Stimulated activated CD4-positive, alpha-beta T cell treated with anti-CD3 and anti-CD28 coated beads, Interleukin-1b, Interleukin-23, amount 100 ng/mL, for 48 hours (primary cell): ENCODE data around the gene COBL.

Experiments
- DNase-seq: peaks from one replicate; pipeline ENCODE4 v3.0.0-alpha.2; 2020

The COBL gene, protein sequence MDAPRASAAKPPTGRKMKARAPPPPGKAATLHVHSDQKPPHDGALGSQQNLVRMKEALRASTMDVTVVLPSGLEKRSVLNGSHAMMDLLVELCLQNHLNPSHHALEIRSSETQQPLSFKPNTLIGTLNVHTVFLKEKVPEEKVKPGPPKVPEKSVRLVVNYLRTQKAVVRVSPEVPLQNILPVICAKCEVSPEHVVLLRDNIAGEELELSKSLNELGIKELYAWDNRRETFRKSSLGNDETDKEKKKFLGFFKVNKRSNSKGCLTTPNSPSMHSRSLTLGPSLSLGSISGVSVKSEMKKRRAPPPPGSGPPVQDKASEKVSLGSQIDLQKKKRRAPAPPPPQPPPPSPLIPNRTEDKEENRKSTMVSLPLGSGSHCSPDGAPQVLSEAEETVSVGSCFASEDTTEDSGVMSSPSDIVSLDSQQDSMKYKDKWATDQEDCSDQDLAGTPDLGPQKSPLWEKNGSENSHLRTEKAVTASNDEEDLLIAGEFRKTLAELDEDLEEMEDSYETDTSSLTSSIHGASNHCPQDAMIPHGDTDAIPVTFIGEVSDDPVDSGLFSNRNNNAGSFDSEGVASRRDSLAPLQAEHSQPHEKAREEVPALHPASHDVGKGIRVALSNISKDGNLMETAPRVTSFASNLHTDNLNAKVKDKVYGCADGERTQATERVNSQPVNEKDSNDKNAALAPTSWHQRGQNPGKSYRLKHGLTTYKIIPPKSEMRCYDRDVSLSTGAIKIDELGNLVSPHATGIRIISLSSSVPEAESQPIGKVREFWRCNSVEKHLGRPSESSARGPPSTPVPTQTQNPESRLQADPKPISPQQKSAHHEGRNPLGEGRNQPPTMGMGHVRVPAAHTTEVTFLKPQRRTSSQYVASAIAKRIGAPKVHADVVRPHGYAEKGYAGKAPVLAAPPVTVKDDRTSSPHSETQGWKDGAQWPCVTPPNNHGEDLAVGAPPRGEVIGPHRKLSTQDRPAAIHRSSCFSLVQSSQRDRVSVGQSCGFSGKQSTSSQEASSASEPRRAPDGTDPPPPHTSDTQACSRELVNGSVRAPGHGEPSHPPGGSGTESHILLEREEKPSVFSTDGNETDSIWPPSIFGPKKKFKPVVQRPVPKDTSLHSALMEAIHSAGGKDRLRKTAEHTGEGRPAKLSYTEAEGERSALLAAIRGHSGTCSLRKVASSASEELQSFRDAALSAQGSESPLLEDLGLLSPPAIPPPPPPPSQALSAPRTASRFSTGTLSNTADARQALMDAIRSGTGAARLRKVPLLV

DNA sequence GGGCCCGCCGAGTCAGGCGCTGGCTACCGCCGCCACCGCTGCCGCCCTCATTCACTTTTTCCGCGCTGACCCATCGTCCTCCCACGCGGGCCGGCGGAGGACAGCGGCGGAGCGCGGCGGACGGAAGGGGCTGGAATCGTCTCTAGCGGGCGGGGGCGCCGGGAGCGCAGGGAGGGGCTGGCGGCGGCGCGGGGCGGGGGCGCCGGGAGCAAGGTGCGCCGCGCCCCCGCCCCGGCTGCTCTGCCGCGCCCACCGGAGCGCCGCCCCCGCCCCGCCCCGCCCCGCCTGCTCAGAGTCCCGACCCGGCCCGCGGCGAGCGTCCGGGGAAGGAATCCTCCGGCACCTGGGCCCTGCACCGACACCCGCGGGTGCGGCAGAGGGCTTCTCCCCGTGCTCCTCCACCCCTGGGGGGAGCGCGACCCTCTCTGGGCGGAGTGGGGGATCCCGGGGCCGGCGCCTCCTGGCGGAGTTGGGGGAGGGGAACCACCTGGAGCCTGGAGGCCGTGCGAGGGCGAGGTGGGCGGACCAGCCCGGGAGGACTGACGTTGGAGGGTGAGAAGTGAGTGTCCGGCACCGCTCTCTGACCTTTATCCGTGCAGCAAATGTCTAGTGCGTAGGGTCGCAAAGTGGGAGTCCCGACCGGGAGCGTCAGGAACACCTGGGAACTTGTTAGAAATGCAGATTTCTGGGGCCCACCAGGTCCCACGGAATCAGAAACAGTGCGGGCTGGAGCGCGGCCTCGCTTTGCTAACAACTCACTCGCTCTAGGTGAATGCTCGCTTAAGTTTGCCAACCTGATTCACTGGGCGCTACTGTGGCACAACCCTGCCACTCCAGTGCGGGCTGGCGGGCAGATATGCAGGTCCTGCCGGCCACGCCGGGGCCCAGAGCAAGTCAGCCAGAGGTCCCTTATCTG lies at the start of gene COBL:
COBL (minus strand) TSS at position 144 of the 916 bp plus-strand sequence. CDS start 176 bp downstream, outside the sequence.
- DNase-seq: no peak

DNA sequence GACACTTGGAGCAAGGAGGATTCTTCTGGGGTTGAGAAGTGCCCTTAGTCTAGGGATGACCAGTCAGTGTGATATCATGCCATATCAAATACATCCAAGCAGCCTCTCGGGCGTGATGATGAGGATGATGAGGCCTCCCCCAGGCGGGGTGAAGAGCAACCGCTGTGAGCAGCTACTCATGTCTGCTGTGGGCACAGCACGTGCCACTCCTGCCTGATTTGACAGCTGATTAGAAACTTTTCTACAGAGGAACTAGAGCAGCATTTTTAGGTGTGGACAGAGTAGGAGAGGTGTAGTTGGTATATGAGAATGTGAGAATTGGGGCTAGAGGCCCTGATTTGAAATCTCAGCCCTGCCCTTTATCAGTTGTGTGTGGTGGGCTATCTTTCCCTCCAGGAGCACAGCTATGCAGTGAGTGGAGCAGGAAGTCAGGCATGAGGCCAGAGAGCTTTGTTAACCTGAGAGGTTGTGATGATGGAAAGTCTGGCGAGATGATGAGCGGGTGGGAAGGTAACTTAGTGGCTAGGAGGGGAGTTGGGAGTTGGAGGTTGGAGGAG lies 49.6 kb upstream of the COBL start:
- no peak for DNase-seq

DNA sequence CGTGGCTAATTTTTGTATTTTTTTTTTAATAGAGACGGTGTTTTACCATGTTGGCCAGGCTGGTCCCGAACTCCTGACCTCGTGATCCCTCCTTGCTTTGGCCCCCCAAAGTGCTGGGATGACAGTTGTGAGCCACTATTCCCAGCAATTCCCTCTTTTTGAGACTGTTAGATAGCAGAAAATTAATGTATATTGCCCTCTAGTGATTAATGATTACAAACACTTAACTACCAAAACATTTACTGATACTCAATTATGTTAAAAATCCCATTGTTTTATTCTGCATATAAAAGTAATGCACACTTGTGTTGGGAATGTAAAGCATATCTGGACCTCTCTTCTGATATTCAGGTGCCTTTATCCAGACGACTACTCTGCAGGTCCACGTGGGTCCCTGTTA lies 41.2 kb upstream of the COBL start:
- no peak for DNase-seq

DNA sequence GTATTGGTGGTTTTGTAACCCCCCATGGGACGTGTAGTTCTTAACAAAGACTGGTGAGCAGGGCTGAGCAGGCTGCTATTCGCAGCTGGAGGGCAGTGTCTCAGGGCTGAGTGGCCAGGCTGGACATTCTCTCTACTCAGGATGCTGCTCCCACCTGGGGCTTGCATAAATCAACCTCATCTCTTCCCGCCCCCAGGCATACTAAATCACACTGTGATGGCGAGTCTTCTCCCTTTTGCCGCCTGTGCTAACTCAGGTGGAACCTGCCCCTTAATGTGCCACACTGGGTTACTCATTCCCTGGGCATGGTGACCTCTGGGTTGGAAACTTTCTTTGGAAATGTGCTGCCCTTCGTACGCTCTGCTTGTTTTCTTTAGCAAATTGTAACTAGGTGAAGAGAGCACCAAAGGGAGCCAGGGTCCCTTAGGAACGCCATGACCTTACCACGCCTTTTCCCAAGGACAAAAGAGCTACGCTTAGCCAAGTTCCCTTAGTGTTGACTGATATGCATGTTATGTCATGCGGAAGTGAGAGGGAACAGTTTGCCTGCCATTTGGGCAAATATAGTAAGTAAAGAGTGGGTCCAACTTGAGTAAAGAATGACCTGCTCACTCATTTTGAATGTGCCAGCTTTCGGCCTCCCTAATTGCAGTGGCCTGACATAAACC lies 40.4 kb upstream of the COBL start:
- no peak for DNase-seq

DNA sequence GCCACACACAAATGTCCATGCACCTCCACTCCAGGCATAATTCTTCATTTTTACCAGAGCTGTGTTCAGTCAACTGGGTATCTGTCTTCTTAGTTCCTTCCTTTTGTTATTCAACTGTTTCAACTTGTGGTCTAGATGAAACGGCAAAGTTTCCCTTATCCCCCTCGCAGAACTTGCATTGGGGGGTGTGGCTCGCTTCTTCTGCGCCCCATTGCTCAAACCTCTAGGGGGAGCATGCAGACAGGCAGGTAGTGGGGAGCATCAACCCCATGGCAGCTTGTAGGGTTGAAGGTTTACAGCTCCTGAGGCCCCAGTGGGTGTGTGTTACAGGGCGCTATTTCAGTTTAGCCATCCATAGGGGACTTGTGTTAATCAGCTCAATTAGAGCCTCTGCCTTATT lies 38.3 kb upstream of the COBL start:
- DNase-seq: no peak

DNA sequence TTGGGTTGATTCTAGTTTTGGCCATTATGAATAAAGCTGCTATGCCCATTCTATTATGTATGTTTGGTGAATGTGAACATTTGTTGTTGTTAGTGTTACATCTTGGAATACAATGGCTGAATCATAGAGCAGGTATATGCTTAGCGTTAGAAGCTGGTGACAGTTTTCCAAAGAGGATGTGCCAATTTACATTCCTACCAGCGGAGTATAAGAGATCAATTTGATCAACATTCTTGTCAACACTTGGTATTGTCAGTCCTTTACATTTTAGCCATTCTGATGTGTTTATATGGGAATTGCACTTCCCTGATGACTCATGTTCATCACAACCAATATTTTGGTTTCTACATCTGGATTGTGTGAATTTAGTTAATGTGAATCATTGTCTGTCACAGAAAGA lies 37.8 kb upstream of the COBL start:
- DNase-seq: no peak

DNA sequence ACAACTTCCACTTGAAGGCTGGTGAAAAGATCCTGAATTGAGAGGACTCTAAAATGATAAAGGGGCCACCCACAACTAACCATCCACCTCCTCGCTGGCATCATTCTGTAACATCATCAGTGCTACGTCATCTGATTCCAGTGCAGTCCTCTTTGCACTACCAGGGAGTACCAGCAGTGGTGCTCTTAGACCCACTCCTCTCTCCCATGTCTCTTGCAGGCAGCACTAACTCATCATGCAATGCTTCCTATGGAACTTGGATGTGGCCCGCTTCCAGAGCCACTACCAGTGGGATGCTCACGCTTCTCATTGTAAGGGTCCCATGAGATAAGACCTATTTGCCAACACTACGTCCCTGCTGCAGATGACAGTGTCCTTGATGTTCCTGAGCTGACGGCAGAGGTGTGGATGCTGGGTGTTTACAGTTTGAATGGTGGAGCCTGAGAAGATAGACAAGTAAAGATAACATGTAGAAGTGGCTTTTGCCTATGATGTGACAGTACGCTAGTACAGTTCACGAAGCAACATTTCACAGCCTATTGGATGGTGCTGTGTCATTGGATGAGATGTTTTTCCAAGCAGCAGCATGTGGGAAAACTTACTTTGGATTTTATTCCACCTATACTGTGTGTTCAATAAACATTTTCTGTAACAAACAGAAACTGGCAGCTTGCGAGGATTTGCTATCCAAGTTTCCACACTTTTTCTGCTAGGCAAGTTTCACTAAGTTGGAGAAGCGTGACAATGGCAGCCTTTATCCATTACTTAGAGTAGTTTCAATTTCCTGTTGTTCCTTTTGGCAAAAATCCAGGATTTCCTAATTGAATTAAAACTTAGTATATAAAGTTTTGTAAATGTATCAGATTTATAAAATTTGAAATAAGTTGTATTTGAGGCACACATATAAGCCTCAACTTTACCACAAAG lies 35.8 kb upstream of the COBL start:
- no peak for DNase-seq

DNA sequence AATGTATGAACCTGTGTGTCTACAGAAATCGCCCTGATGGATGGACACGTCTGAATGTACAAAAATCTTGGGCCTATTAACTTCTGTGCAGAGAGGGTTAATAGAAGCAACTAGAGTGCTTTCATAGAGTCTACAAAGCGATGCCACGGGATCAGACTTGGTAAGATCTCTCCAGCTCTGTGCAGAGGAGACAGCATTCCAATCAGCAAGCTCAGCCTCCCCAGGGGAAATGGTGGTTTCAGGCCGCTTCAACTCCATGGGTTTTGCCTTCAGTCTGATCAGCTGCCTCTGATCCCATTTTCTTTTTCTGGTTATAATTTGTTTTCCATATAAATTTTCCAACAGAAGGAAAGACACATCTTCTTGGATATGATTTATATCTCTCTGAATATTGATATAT lies 35.1 kb upstream of the COBL start:
- DNase-seq: no peak

DNA sequence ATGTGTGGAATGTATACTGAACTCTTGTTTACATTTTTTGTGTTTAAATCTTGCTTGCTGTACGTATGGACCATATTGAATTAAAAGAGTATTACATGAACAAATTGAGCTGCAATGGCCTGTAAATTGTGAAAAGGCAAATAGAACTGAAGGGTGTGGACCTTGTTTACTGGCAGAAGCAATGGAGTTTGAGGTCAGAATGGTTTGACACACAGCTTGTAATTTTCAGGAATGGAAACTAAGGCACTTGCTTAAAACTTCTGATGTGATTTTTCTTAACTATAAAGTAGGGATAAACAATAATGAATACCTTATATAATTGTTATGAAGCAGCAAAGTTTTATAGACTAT lies 33.9 kb upstream of the COBL start:
- DNase-seq: no peak

DNA sequence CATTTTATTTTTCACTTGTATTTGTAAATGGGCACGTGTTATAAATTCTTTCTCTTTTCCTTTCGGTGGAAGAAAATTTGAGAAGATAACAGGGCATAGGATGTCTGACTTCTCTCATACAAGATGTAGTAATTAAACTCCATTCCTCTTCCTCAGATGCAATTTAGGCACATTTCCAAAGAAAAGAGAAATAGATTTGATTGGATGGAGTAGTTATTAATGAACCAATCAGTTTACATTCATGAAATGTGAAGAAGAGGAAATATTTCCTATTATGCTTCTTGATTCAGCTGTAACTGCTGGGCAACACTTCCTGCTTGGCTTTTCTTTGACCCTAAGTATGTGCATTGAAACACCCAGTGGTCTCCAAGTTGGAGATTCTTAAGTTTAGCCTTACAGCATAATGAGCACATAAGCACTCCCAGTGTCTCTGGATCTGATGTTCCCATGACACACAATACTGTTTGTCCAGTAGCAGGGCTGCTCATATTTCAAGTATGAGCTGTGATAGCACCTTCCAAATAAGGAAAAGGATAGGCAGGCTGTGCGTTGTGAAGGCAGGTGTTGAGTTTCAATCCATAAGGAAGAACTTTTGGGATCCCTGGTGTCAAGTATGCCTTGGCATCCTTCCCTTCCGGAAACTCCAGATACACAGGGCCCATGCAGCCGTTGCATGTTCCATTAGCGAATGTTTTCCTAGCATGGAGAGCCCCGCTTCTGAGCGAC lies 33.4 kb upstream of the COBL start:
- no peak for DNase-seq

DNA sequence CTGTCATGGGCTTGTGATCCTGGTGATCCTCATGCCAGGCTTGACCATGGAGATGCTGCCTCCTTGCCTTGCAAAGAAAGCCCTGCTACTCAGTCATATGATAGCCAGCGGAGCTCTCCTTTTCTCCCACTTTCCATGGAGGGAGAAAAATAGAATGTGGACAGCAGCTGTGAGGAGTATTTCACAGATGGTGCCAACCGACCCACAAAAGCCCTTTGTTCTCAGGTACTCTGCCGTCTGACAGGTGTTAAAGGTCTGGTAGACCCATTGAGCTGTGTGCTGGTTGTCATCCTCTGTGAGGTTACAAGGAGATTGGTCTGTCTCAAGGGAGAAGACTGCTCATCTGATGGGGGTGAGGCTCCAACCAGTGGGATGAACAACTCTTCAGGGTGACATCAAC lies 29.5 kb upstream of the COBL start:
- no peak for DNase-seq

DNA sequence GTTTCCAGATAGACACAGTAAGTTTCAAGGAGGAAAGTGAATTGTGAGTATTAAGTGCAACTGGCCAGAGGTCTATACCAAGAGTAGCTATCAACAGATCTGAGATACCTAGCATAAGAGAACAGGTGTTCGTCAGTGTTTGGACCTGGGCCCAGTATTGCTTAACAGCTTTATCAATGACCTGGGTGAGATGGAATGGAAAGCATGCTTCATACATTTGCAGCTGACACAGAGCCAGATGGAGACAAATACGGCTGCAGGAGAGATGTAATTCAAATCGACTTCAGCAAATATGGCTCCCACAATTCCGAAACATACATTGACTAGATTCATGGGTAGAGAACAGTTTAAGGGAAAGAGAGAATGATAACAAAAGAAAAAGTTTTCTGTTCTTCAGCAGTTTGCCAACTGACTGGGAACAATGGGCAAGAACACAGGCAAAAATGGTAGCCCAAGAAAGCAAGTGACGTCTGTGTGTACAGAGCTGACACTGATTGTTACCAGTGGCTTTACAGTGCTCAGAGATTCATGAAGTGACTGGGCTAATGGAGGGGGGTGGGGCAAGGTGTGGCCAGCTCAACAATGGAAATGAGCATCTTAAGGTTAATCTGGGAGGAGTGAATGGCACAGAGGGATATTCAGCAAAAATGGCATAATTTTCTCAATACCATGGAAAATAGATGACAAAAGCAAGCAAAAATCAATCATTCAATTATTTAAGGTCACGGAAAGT lies 28.0 kb upstream of the COBL start:
- DNase-seq: no peak

DNA sequence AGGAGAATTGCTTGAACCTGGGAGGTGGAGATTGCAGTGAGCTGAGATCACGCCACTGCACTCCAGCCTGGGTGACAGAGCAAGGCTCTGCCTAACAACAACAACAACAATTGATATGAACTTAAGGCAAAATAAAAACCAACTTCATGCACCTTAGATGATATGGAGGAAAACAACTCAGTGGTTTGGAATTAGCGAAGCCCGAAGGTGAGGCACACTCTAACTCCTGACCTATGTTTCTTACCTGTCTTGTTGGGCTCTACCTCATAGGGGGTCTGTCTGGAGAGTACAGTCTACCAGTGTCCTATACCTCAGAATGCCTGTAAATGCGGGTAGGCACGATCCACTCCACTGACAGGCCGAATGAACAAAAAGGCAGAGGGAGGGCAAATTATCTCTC lies 24.3 kb upstream of the COBL start:
- DNase-seq: no peak

DNA sequence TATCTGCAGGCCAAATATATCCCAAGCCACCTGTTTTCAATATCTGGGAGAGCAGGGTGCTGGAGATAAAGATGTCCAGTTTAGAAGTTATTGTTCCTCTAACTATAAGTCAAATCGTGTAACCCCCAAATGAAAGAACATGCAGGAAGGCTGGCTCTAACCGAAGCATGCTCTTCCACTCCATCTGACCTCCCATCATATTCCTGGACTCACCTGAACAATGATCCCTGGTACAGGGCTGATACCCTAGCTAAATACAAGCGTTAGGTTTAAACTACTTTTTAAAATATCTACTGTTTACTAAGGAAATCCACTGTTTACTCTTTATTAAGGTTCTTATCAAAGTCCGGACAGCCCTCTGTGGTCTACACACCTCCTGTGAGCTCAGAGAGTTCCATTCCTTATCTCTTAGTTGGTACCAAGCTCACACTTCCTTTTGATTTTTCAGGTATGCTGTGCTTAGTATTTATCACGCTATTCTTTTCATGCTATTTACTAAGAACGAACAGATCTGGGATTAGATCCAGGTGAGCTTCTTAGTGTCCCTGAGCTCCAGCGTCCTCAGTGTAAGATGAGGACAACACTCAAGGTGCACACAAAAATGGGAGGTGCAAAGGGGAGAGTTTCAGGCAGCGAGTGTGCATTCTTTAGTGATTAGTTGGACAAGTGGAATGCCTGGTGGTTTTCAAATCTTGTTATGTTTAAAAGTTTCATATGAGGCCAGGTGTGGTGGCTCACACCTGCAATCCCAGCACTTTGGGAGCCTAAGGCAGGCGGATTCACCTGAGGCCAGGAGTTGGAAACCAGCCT lies 23.6 kb upstream of the COBL start:
- no peak for DNase-seq

DNA sequence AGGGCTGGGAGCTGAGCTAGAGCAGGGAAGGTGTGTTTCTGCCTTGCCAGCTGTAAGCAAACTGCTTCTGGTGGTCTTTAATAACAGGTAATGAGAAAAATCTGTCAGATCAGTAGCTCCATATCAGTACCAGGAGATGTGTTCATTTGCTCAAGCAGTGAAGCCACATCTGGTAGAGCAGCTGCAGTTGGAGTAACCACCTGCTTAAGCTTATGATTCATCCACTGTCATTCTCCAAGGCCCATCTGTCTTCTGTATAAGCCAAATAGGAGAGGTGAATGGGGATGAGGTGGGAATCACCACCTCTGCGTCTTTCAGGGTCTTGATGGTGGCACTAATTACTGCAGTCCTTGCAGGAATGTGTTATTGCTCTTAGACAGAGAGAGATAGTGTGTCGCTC lies 18.4 kb upstream of the COBL start:
- no peak for DNase-seq

DNA sequence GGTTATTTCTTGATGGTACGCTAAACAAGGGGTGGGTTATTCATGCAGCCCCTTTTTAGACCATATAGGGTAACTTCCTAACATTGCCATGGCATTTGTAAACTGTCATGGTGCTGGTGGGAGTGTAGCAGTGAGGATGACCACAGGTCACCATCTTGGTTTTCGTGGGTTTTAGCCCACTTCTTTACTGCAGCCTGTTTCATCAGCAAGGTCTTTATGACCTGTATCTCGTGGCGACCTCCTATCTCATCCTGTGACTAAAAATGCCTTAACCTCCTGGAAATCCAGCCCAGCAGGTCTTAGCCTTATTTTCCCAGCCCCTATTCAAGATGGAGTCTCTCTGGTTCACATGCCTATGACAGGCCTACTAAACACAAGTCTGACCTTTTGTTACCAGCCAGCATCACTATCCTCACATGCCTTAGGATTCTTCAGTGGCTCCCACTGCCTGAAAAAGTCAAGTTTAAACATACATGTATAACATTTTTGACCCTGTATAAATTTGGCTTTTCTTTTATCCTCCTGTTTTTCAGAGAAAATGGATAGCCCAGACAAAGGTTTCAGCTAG lies 13.2 kb upstream of the COBL start:
- DNase-seq: no peak

DNA sequence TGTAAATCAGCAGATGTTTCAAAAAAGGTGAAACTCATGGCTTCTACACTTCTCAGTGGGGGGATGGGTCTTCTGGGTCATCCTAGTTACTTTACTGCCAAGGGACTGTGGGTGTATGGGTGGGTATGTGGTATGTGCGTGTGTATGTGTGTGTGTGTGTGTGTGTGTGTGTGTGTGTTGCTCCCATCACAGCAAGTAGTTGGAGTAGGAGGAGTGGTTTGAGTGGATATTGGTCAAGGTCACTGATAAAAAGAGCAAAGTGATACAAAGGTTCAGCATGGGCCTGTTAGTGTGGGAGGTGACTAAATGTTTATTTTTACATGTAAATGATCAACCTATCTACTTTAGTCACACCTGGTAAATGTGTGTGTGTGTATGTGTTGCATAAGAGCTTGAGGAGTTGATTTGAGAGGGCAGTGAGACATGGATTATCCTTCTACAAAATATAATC lies 11.8 kb upstream of the COBL start:
- no peak for DNase-seq
